Erythroblast (primary cell): Measurements from ENCODE around the gene DOCK9.
"Not testable (repeated sequence)": the region's sequence is repeated elsewhere in the genome, so short reads cannot be mapped to it uniquely, and the experiment has no call there.

Source experiments
- DNase-seq, 2 experiments: peaks; one replicate each; lab custom pipeline; 2025; lab: John Stamatoyannopoulos, UW
- GATA1 ChIP-seq: IDR thresholded peaks from 2 replicates; pipeline ENCODE4 v1.6.1; 2011; ENCODE audit warnings: low read depth, mild to moderate bottlenecking, control low read depth, low read length, moderate library complexity
- POLR2A ChIP-seq: IDR thresholded peaks from 2 replicates; pipeline ENCODE4 v1.6.1; 2011; ENCODE audit warnings: mild to moderate bottlenecking, low read length

Gene DOCK9

GRCh38 chr13:98896083-98896867, 81.6 kb downstream of the DOCK9 start:
- DNase-seq = no peak
- no peak for TF ChIP-seq GATA1
- no peak for TF ChIP-seq POLR2A

- DNase-seq = not testable (repeated sequence)
These were observed 83.0 kb downstream of the DOCK9 start for GRCh38 chr13:98894814-98895213.

- no peak for DNase-seq
- TF ChIP-seq POLR2A (no peak), GATA1 (no peak)
These were observed 84.5 kb downstream of the DOCK9 start for GRCh38 chr13:98893371-98893770.

- DNase-seq = no peak
- no peak for TF ChIP-seq POLR2A
- no peak for TF ChIP-seq GATA1
These were observed 85.0 kb downstream of the DOCK9 start for GRCh38 chr13:98892821-98893220.

GRCh38 chr13:98892077-98892476, 85.8 kb downstream of the DOCK9 start:
- no peak for DNase-seq
- TF ChIP-seq GATA1 (no peak), POLR2A (no peak)

- DNase-seq = no peak
These were observed 86.9 kb downstream of the DOCK9 start for GRCh38 chr13:98890925-98891324.

GRCh38 chr13:98890186-98890585, 87.7 kb downstream of the DOCK9 start:
- no peak for DNase-seq
- no peak for TF ChIP-seq POLR2A
- no peak for TF ChIP-seq GATA1

More at GRCh38 chr13:98890925-98891324, 86.9 kb downstream of the DOCK9 start:
- no peak for TF ChIP-seq POLR2A

GRCh38 chr13:98889419-98890085, 88.3 kb downstream of the DOCK9 start:
- DNase-seq = no peak
- TF ChIP-seq POLR2A = no peak

GRCh38 chr13:98888890-98889279, 89.0 kb downstream of the DOCK9 start:
- TF ChIP-seq POLR2A (no peak), GATA1 (no peak)
- no peak for DNase-seq

- TF ChIP-seq POLR2A (no peak), GATA1 (no peak)
- no peak for DNase-seq
These were observed 89.5 kb downstream of the DOCK9 start for GRCh38 chr13:98888222-98888889.

- TF ChIP-seq POLR2A (no peak), GATA1 (no peak)
- no peak for DNase-seq
These were observed 91.2 kb downstream of the DOCK9 start for GRCh38 chr13:98886587-98887230.

GRCh38 chr13:98885600-98885999, 92.3 kb downstream of the DOCK9 start:
- TF ChIP-seq GATA1 (no peak), POLR2A (no peak)
- DNase-seq = no peak

- DNase-seq = no peak
- TF ChIP-seq POLR2A (no peak), GATA1 (no peak)
These were observed 93.9 kb downstream of the DOCK9 start for GRCh38 chr13:98883998-98884397.

- DNase-seq = no peak
- TF ChIP-seq GATA1 = no peak
- TF ChIP-seq POLR2A = no peak
These were observed 96.5 kb downstream of the DOCK9 start for GRCh38 chr13:98881390-98881789.
